H1 (cell line): ENCODE results near the gene WDFY4. TPM values are rescaled to one million over a fixed set of nuclear protein-coding genes. Genes with fewer than 3 reads are reported as not detected.

ENCODE experiments used
- CTCF ChIA-PET: fragments of 300-600 bp; sonication (Branson Sonifier 250); formaldehyde crosslinking; loops from one replicate; lab custom pipeline; 2021; ENCODE audit not compliant: partially characterized antibody; lab: Charles Lee
- POLR2A ChIA-PET: fragments of 300-600 bp; sonication (Branson Sonifier 250); formaldehyde crosslinking; loops from one replicate; lab custom pipeline; 2021; ENCODE audit warnings: inconsistent platforms; ENCODE audit not compliant: partially characterized antibody; lab: Charles Lee
- DNase-seq, 2 experiments: peaks; one replicate each; pipeline versions ENCODE4 v3.0.0 to v3.0.0-alpha.2; 2010 to 2022; ENCODE audit warnings: low spot score in 2 of 2, low read depth in 1 of 2, mixed read lengths in 1 of 2
- FAIRE-seq: peaks from 2 replicates; lab custom pipeline; 2011; peaks lifted over from hg19 to GRCh38; lab: Jason Lieb, UNC
- H2AFZ ChIP-seq: 2 replicates; pipeline ENCODE4 v1.8.1; 2012; ENCODE audit warnings: low read length, inconsistent platforms
- H2AK5ac ChIP-seq: 2 replicates; pipeline ENCODE4 v1.6.1; 2013; ENCODE audit warnings: low read depth, low read length
- H2BK120ac ChIP-seq: replicated peaks from 2 replicates; pipeline ENCODE3; 2013; ENCODE audit warnings: low read depth, low read length, inconsistent platforms
- H2BK12ac ChIP-seq: 2 replicates; pipeline ENCODE4 v1.6.1; 2013; ENCODE audit warnings: low read depth, low read length
- H2BK15ac ChIP-seq: 2 replicates; pipeline ENCODE4 v1.6.1; 2013; ENCODE audit warnings: low read length
- H2BK20ac ChIP-seq: 2 replicates; pipeline ENCODE4 v1.6.1; 2013; ENCODE audit warnings: low read length
- H2BK5ac ChIP-seq: 2 replicates; pipeline ENCODE4 v1.6.1; 2013; ENCODE audit warnings: low read depth, low read length
- H3K14ac ChIP-seq: 2 replicates; pipeline ENCODE4 v1.6.1; 2013; ENCODE audit warnings: inconsistent platforms; ENCODE audit not compliant: insufficient read length
- H3K18ac ChIP-seq: 2 replicates; pipeline ENCODE4 v1.6.1; 2013; ENCODE audit warnings: low read length; ENCODE audit errors: extremely low read depth
- H3K23ac ChIP-seq: 2 replicates; pipeline ENCODE4 v1.6.1; 2013; ENCODE audit warnings: inconsistent platforms; ENCODE audit not compliant: insufficient read length
- H3K23me2 ChIP-seq: 2 replicates; pipeline ENCODE4 v1.6.1; 2013; ENCODE audit warnings: low read depth, low read length
- H3K27ac ChIP-seq: 2 replicates; pipeline ENCODE4 v1.6.1; 2011; ENCODE audit warnings: low read depth, low read length, inconsistent platforms
- H3K27me3 ChIP-seq, 4 experiments: replicated peaks in 1 of 4; 1 replicate in 1 of 4; 2 replicates in 3 of 4; pipeline versions ENCODE4 v1.6.1 to v1.8.1; 2011 to 2013; ENCODE audit warnings: low read length in 3 of 4, mild to moderate bottlenecking in 3 of 4, inconsistent platforms in 2 of 4, mixed read lengths in 2 of 4, moderate library complexity in 1 of 4; ENCODE audit not compliant: control insufficient read depth in 3 of 4, insufficient read depth in 3 of 4; ENCODE audit errors: extremely low read depth in 1 of 4
- H3K36me3 ChIP-seq, 4 experiments: 2 replicates each; pipeline versions ENCODE4 v1.6.1 to v1.8.1; 2011 to 2013; ENCODE audit warnings: mild to moderate bottlenecking in 4 of 4, low read length in 3 of 4, moderate library complexity in 2 of 4, control low read depth in 1 of 4, inconsistent platforms in 1 of 4; ENCODE audit not compliant: insufficient read depth in 4 of 4, control insufficient read depth in 2 of 4
- H3K4ac ChIP-seq: replicated peaks from 2 replicates; pipeline ENCODE3; 2013; ENCODE audit warnings: low read length, low read depth, mixed read lengths, inconsistent platforms; ENCODE audit not compliant: insufficient read length
- H3K4me1 ChIP-seq, 4 experiments: replicated peaks in 1 of 4; 1 replicate in 1 of 4; 2 replicates in 3 of 4; pipeline versions ENCODE4 v1.6.1 to v1.8.1; 2011 to 2013; ENCODE audit warnings: low read length in 3 of 4, inconsistent platforms in 2 of 4, mixed read lengths in 1 of 4; ENCODE audit not compliant: insufficient read depth in 4 of 4, control insufficient read depth in 3 of 4
- H3K4me2 ChIP-seq, 2 experiments: 2 replicates each; pipeline versions ENCODE4 v1.6.1 to v1.8.1; 2011 to 2013; ENCODE audit warnings: low read depth in 2 of 2, low read length in 2 of 2, control low read depth in 1 of 2, inconsistent platforms in 1 of 2, mild to moderate bottlenecking in 1 of 2; ENCODE audit not compliant: insufficient read depth in 1 of 2
- H3K4me3 ChIP-seq, 4 experiments: fragments of 200-600, 300-600 bp in 1 of 4; sonication (generic), shearing (Covaris generic), sonication (Bioruptor Twin) in 1 of 4; 2 replicates each; pipeline versions ENCODE4 v1.5.1 to v1.8.1; 2011 to 2016; ENCODE audit warnings: low read length in 4 of 4, low read depth in 3 of 4, control low read depth in 2 of 4, inconsistent platforms in 2 of 4, mild to moderate bottlenecking in 2 of 4, mixed read lengths in 1 of 4, moderate library complexity in 1 of 4; ENCODE audit not compliant: insufficient read depth in 2 of 4; ENCODE audit errors: extremely low read depth in 1 of 4
- H3K56ac ChIP-seq: replicated peaks from 2 replicates; pipeline ENCODE3; 2013; ENCODE audit warnings: low read depth, mild to moderate bottlenecking, mixed read lengths, low read length, inconsistent platforms; ENCODE audit not compliant: insufficient read length
- H3K79me1 ChIP-seq: 2 replicates; pipeline ENCODE4 v1.6.1; 2013; ENCODE audit warnings: low read depth, low read length, control low read depth
- H3K79me2 ChIP-seq, 2 experiments: 2 replicates each; pipeline versions ENCODE4 v1.6.1 to v1.8.1; 2012 to 2013; ENCODE audit warnings: low read length in 2 of 2, mild to moderate bottlenecking in 2 of 2, inconsistent platforms in 1 of 2; ENCODE audit not compliant: insufficient read depth in 2 of 2, control insufficient read depth in 1 of 2
- H3K9ac ChIP-seq, 4 experiments: replicated peaks in 1 of 4; 1 replicate in 1 of 4; 2 replicates in 3 of 4; pipeline versions ENCODE4 v1.6.1 to v1.8.1; 2011 to 2013; ENCODE audit warnings: low read depth in 3 of 4, low read length in 3 of 4, control low read depth in 2 of 4, mild to moderate bottlenecking in 2 of 4, moderate library complexity in 2 of 4, inconsistent platforms in 1 of 4; ENCODE audit errors: extremely low read depth in 1 of 4
- H3K9me3 ChIP-seq, 2 experiments: 2 replicates each; pipeline versions ENCODE4 v1.6.1 to v1.8.1; 2012 to 2013; ENCODE audit warnings: mild to moderate bottlenecking in 2 of 2, moderate library complexity in 2 of 2, control low read depth in 1 of 2, inconsistent platforms in 1 of 2, low read depth in 1 of 2, low read length in 1 of 2, mixed read lengths in 1 of 2; ENCODE audit not compliant: insufficient read depth in 2 of 2
- H4K20me1 ChIP-seq, 2 experiments: replicated peaks in 1 of 2; 2 replicates each; pipeline versions ENCODE3 to v1.8.1; 2011 to 2013; ENCODE audit warnings: inconsistent platforms in 2 of 2, low read length in 2 of 2, mild to moderate bottlenecking in 1 of 2; ENCODE audit not compliant: insufficient read depth in 2 of 2, control insufficient read depth in 1 of 2
- H4K5ac ChIP-seq: 2 replicates; pipeline ENCODE4 v1.6.1; 2013; ENCODE audit warnings: low read length, low read depth, mixed read lengths, inconsistent platforms; ENCODE audit not compliant: insufficient read length
- H4K8ac ChIP-seq: 2 replicates; pipeline ENCODE4 v1.8.0; 2013; ENCODE audit warnings: mild to moderate bottlenecking, moderate library complexity, low read length, inconsistent platforms; ENCODE audit not compliant: insufficient read depth; ENCODE audit errors: extremely low read depth
- H4K91ac ChIP-seq: replicated peaks from 2 replicates; pipeline ENCODE3; 2013; ENCODE audit warnings: low read length, mixed read lengths, inconsistent platforms; ENCODE audit not compliant: insufficient read length
- TCF12 ChIP-seq: IDR thresholded peaks from 2 replicates; pipeline ENCODE4 v1.6.1; 2011; ENCODE audit warnings: low read depth, mild to moderate bottlenecking, low read length
- WGBS, 2 experiments: shearing (Covaris generic) in 1 of 2; methylation state at CpG; one replicate each; pipeline versions ENCODE4 v1.1.6 to v1.1.7; 2013 to 2015; ENCODE audit warnings: low lambda C conversion rate in 2 of 2, mixed read lengths in 2 of 2, inconsistent platforms in 1 of 2, low coverage in 1 of 2, missing lambda C conversion rate in 1 of 2; ENCODE audit not compliant: insufficient replicate concordance in 2 of 2, insufficient coverage in 1 of 2, insufficient read length in 1 of 2; ENCODE audit errors: extremely low coverage in 1 of 2, missing lambda C conversion rate in 1 of 2; 5-methylcytosine and 5-hydroxymethylcytosine counted together
- polyA plus RNA-seq, 7 experiments: library from polyadenylated mRNA; depleted of rRNA in 3 of 7; stranded (reverse) in 5 of 7; unstranded in 2 of 7; fragments of >200 nt in 5 of 7; fragments of 200-250 nt in 2 of 7; gene quantifications; 1 replicate in 5 of 7; 2 replicates in 1 of 7; 4 replicates in 1 of 7; pipeline versions ENCODE4 v1.2.1 to v1.2.3, GENCODE V29; 2011 to 2013; ENCODE audit warnings: missing spikeins in 2 of 7, mixed read lengths in 2 of 7
- total RNA-seq: library from RNA; stranded (reverse); fragmentation: NEBNext Ultra II Directional; extraction: Animal tissue kit (Norgen Biotek cat#: 25700); gene quantifications from 2 replicates; pipeline ENCODE4 v1.2.1, GENCODE V29; 2021

Gene WDFY4
- total and polyA plus RNA-seq, 2 of the 8 experiments (the other 6 are each of a cell fraction or from before 2014, with no cell fraction given): not detected

- CTCF ChIA-PET: interaction anchor here (1.0 to 1.3 kb wide), 3 partner anchors 9 to 11 kb away, joined by 3 to 4 read pairs (median 3); no protein-coding TSS in a partner anchor
Observed at GRCh38 chr10:48751730-48752129, 67.1 kb downstream of the WDFY4 start.

More at GRCh38 chr10:48751730-48752129, 67.1 kb downstream of the WDFY4 start:
- Histone ChIP-seq H3K9me3 (no peaks in the 10 kb centered on the region), H2BK5ac (no peak overlapping the region), H2AK5ac (no peak overlapping the region), H3K4me3 (no peak overlapping the region), H2BK12ac (no peak overlapping the region), H3K4ac (no peak overlapping the region), H3K14ac (no peak overlapping the region), H2AFZ (no peak overlapping the region), H3K56ac (no peak overlapping the region), H3K23ac (no peak overlapping the region), H3K79me1 (no peaks in the 10 kb centered on the region), H4K8ac (no peak overlapping the region), H3K18ac (no peak overlapping the region), H2BK15ac (no peak overlapping the region), H4K5ac (no peak overlapping the region), H3K27me3 (no peaks in the 10 kb centered on the region), H3K4me2 (no peak overlapping the region)
- DNase-seq: no peak
- POLR2A ChIA-PET: no interaction called here
- 93% methylated on average over 5 of the region's 5 CpGs; no CpG with 5 or more reads in 1 of the 2 experiments for WGBS, 2 experiments
- TF ChIP-seq TCF12: no peak
- TF ChIP-seq, all 59 proteins: peak for 0
- H3K4me1 ChIP-seq: no peaks in the 10 kb centered on the region
- H3K36me3 ChIP-seq: no peaks in the 10 kb centered on the region
- no peak overlapping the region for H3K27ac ChIP-seq
- H2BK20ac ChIP-seq: no peak overlapping the region
- H3K79me2 ChIP-seq: no peaks in the 10 kb centered on the region
- H2BK120ac ChIP-seq: no peak overlapping the region
- H4K91ac ChIP-seq: no peak overlapping the region
- H4K20me1 ChIP-seq: peaks cover 0 to 4% of the 10 kb centered on the region in 2 experiments
- H3K9ac ChIP-seq: no peak overlapping the region
- FAIRE-seq: no peak
- H3K23me2 ChIP-seq: peaks cover 2% of the 10 kb centered on the region; the same call in 1 of the 2 replicates
